ENCODE results near the gene LSMEM2. TPM values are rescaled to one million over a fixed set of nuclear protein-coding genes. Genes with fewer than 3 reads are reported as not detected.

The LSMEM2 gene
- total RNA-seq, 3 donors from 2014 or later (not counting 1 experiment from before 2014, with no cell fraction given), result not detected

GRCh38 chr3:50263478-50264382 lies 15.2 kb upstream of the LSMEM2 start:
- H3K9me3 ChIP-seq (ENCODE audit: control insufficient read depth, insufficient read depth, low read length), result no peaks in the 10 kb centered on the region
- H3K36me3 ChIP-seq (ENCODE audit: control insufficient read depth, insufficient read depth, low read length), result peaks cover 6% of the 10 kb centered on the region
- peaks cover 3% of the 10 kb centered on the region for H3K27me3 ChIP-seq (ENCODE audit: control insufficient read depth, insufficient read depth, low read length)
- WGBS (ENCODE audit: insufficient coverage), result 82% methylated on average over 6 of the region's 6 CpGs
- no peak overlapping the region for H3K27ac ChIP-seq (ENCODE audit: low read length)
- no peak overlapping the region for H3K4me3 ChIP-seq (ENCODE audit: low read length)
- Mint-ChIP-seq H3K27me3 (ENCODE audit: low read depth in 2 of 2) (peaks cover 0 to 6% of the 10 kb centered on the region in 2 donors), H3K4me3 (no peak overlapping the region), H3K36me3 (no peaks in the 10 kb centered on the region), H3K4me1 (peaks cover 5 to 6% of the 10 kb centered on the region in 2 donors), H3K27ac (no peak overlapping the region), H3K9me3 (no peaks in the 10 kb centered on the region)
- TF ChIP-seq CTCF (IDR thresholded peaks at IDR 0.05), result no peak
- H3K4me1 ChIP-seq (ENCODE audit: control insufficient read depth, insufficient read depth, low read length), result peaks cover 19% of the 10 kb centered on the region
- no peak for DNase-seq
- ATAC-seq, result no peak
- intact Hi-C loops (cut with micrococcal nuclease), result no loop called here

DNA sequence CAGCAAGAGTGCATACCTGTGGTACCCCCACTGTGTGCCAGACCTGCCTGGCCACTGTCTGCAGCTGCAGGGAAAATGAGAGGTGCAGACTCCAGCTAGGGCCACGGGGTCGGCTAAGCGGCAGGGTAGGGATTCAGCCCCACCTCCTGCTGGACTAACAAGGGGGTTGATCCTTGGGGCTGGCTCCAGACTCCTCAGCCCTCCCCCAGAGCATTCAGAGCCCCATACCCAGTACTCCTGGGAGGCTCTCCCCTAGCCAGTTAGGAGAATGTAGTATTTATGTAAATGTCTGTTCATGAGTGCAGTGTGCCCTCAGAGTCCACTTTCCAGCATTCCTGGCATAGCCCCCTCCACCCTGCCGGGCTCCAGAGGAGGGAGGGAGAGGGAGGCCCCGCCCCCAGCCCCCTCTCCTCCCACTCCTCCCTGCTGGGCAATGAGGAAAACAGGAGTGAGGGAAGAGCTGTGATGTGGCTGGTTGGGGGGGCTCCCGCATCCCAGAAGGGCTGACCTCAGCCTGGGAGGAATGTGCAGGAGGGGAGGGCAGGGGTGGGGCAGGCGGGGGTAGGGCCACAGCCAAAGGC lies 14.4 kb upstream of the LSMEM2 start:
- no peak for TF ChIP-seq CTCF (IDR thresholded peaks at IDR 0.05)
- H3K27me3 ChIP-seq (ENCODE audit: control insufficient read depth, insufficient read depth, low read length), result peaks cover 3% of the 10 kb centered on the region
- no peak overlapping the region for H3K27ac ChIP-seq (ENCODE audit: low read length)
- peaks cover 16% of the 10 kb centered on the region for H3K4me1 ChIP-seq (ENCODE audit: control insufficient read depth, insufficient read depth, low read length)
- H3K4me3 ChIP-seq (ENCODE audit: low read length), result no peak overlapping the region
- H3K9me3 ChIP-seq (ENCODE audit: control insufficient read depth, insufficient read depth, low read length), result no peaks in the 10 kb centered on the region
- ATAC-seq (no peak), DNase-seq (no peak)
- H3K9me3 Mint-ChIP-seq, result no peaks in the 10 kb centered on the region
- peaks cover 0 to 6% of the 10 kb centered on the region in 2 donors for H3K27me3 Mint-ChIP-seq (ENCODE audit: low read depth in 2 of 2)
- WGBS (ENCODE audit: insufficient coverage), result 94% methylated on average over 3 of the region's 7 CpGs
- H3K4me1 Mint-ChIP-seq, result peaks cover 5 to 6% of the 10 kb centered on the region in 2 donors
- H3K4me3 Mint-ChIP-seq, result no peak overlapping the region
- H3K36me3 ChIP-seq (ENCODE audit: control insufficient read depth, insufficient read depth, low read length), result peaks cover 3% of the 10 kb centered on the region
- H3K27ac Mint-ChIP-seq, result no peak overlapping the region
- H3K36me3 Mint-ChIP-seq, result no peaks in the 10 kb centered on the region
- intact Hi-C loops (cut with micrococcal nuclease), result no loop called here

GRCh38 chr3:50264964-50265485 lies 13.9 kb upstream of the LSMEM2 start:
- Histone ChIP-seq H3K9me3 (ENCODE audit: control insufficient read depth, insufficient read depth, low read length) (no peaks in the 10 kb centered on the region), H3K27me3 (ENCODE audit: control insufficient read depth, insufficient read depth, low read length) (peaks cover 3% of the 10 kb centered on the region), H3K27ac (ENCODE audit: low read length) (no peak overlapping the region), H3K4me3 (ENCODE audit: low read length) (no peak overlapping the region), H3K36me3 (ENCODE audit: control insufficient read depth, insufficient read depth, low read length) (no peaks in the 10 kb centered on the region), H3K4me1 (ENCODE audit: control insufficient read depth, insufficient read depth, low read length) (peaks cover 11% of the 10 kb centered on the region)
- no peaks in the 10 kb centered on the region for H3K9me3 Mint-ChIP-seq
- no peak overlapping the region for H3K4me3 Mint-ChIP-seq
- WGBS (ENCODE audit: insufficient coverage), result 81% methylated on average over 7 of the region's 7 CpGs
- ATAC-seq (no peak), DNase-seq (no peak)
- peaks cover 0 to 6% of the 10 kb centered on the region in 2 donors for H3K27me3 Mint-ChIP-seq (ENCODE audit: low read depth in 2 of 2)
- no peaks in the 10 kb centered on the region for H3K36me3 Mint-ChIP-seq
- TF ChIP-seq CTCF (IDR thresholded peaks at IDR 0.05), result no peak
- peaks cover 0 to under 1% of the 10 kb centered on the region in 2 donors for H3K4me1 Mint-ChIP-seq
- intact Hi-C loops (cut with micrococcal nuclease), result no loop called here
- no peak overlapping the region for H3K27ac Mint-ChIP-seq

All from natural killer cell (primary cell).